Measurements from ENCODE around the gene FOCAD.

The FOCAD gene

DNA sequence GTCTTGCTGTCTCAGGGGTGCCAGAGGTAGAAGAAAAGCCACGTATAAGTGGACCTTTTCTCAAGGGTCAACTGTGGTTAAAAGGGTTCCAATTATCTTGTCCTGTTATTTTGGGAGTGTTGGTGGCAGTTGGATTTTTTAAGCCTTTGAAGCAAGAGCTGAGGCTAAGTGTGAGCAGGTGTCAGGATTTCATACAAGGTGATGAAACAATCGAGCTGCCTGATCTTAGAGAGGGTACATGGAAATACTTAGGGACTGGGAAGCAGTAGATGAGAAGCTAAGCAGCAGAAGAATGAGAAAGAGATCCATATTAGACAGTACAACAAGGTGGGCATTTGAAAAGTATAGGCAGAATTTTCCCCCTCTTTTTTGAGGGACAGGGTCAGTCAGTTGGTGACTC lies 23.6 kb downstream of the FOCAD start:
- H3K27ac ChIP-seq: no peak overlapping the region
- no peak overlapping the region for H3K4me3 ChIP-seq
- no peak overlapping the region for H3K9ac ChIP-seq (ENCODE audit: insufficient read length)
- H3K36me3 ChIP-seq (ENCODE audit: insufficient read depth, low read length): no peaks in the 10 kb centered on the region
- no peak for DNase-seq (ENCODE audit: low read depth, low spot score)
- H3K9me3 ChIP-seq (ENCODE audit: low read depth, low read length): no peaks in the 10 kb centered on the region
- TF ChIP-seq EZH2 (IDR thresholded peaks at IDR 0.05): no peak
- no peak for TF ChIP-seq FOXP2 (optimal IDR thresholded peaks at IDR 0.05; ENCODE audit: control extremely low read depth, extremely low read length, insufficient read depth)
- TF ChIP-seq POLR2AphosphoS5 (IDR thresholded peaks at IDR 0.05; ENCODE audit: borderline replicate concordance, low read depth, low read length): no peak

DNA sequence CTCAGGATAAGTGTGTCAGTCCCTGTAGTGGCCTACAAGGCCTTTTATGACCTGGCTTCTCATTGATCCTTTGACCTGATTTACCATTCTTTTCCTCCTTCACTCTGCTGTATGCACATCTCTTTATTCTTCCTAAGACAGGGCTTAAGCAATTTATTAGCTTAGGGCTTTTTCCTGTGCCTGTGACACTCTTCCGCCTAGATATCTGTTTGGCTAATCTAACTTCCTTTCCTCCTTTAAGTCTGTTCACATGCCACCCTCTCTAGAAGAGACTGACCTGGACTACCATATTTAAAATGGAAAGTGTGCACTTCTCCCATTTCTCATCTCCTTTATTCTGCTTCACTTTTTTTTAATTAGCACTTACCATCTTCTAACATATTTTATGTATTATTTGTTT lies 29.1 kb downstream of the FOCAD start:
- Histone ChIP-seq H3K27ac (peak overlapping the region; percentile 97), H3K4me3 (peak overlapping the region; percentile 34; the same call in 1 of the 2 replicates), H3K9me3 (ENCODE audit: low read depth, low read length) (no peaks in the 10 kb centered on the region), H3K36me3 (ENCODE audit: insufficient read depth, low read length) (peaks cover 4% of the 10 kb centered on the region; the same call in 1 of the 2 replicates), H3K9ac (ENCODE audit: insufficient read length) (peak overlapping the region; percentile 21)
- DNase-seq (ENCODE audit: low read depth, low spot score): peak; percentile 60
- TF ChIP-seq FOXP2 (optimal IDR thresholded peaks at IDR 0.05; ENCODE audit: control extremely low read depth, extremely low read length, insufficient read depth) (no peak), EZH2 (IDR thresholded peaks at IDR 0.05) (no peak), POLR2AphosphoS5 (IDR thresholded peaks at IDR 0.05; ENCODE audit: borderline replicate concordance, low read depth, low read length) (no peak)

DNA sequence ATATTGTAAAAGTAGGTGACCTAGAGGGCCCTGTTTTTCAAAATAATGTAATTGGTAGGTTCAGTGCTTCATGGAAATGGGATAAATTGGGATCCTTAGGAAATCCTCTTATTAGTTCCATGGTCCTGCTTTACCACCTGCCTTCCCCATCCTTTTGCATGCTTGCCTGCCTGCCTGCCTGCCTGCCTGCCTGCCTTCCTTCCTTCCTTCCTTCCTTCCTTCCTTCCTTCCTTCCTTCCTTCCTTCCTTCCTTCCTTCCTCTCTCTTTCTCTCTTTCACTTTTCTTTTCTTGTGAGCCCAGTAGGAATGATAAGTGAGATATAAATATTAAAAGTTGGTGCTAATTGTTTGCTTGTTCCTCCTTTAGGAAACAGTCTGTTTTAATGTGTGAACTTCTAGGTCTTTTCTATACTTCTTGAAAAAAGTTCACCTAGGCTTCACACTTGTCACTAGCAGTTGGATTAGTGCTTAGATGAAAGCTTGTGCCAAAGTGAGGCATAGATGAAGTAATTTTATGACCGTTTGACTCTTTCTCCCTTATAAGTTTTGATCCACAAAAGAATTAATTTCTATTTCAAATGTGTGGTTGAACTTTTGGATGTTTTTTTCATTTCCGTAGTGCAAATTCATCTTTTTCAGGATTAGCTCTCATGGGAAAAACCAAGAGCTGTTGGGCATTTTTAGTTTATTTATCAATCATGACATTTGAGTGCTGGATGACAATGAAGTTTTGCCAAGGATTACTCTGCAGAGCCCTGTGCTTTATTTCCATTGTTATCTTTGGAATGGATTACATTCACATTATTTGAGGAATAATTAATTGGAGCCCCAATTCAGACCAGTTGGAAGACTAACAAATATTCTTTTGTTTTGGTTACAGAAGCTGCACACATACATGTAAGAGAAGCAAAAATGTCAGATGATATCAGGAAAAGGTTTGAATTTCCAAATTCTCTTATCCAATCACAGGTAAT lies 30.7 kb downstream of the FOCAD start:
- Histone ChIP-seq H3K4me3 (peak overlapping the region; percentile 65), H3K9me3 (ENCODE audit: low read depth, low read length) (no peaks in the 10 kb centered on the region), H3K27ac (peak overlapping the region; percentile 97), H3K9ac (ENCODE audit: insufficient read length) (peak overlapping the region; percentile 49), H3K36me3 (ENCODE audit: insufficient read depth, low read length) (peaks cover 4% of the 10 kb centered on the region; the same call in 1 of the 2 replicates)
- TF ChIP-seq EZH2 (IDR thresholded peaks at IDR 0.05) (no peak), POLR2AphosphoS5 (IDR thresholded peaks at IDR 0.05; ENCODE audit: borderline replicate concordance, low read depth, low read length) (0 out of 2 replicates have a peak, but pooled peaks have one; percentile 37)
- DNase-seq (ENCODE audit: low read depth, low spot score): peak; percentile 86

DNA sequence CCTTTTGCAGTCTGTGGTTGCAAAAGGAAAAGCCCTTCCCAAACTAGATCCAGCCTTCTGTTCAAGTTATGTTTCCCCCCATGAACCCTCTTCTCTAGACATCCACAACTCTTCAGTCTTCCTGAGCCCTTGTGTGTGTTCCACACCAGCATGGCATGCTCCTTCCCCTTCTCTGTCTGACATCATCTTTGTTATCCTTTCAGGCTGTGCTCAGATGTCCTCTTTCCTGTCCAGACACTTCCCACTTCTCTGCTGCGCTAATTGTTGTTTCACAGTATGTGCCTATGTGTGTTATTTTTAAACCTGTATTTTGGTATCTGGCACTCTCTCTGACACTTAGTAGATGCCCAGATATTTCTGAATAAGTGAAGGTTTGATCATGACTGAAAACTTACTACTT lies 38.2 kb downstream of the FOCAD start:
- TF ChIP-seq EZH2 (IDR thresholded peaks at IDR 0.05) (no peak), FOXP2 (optimal IDR thresholded peaks at IDR 0.05; ENCODE audit: control extremely low read depth, extremely low read length, insufficient read depth) (no peak), POLR2AphosphoS5 (IDR thresholded peaks at IDR 0.05; ENCODE audit: borderline replicate concordance, low read depth, low read length) (no peak)

DNA sequence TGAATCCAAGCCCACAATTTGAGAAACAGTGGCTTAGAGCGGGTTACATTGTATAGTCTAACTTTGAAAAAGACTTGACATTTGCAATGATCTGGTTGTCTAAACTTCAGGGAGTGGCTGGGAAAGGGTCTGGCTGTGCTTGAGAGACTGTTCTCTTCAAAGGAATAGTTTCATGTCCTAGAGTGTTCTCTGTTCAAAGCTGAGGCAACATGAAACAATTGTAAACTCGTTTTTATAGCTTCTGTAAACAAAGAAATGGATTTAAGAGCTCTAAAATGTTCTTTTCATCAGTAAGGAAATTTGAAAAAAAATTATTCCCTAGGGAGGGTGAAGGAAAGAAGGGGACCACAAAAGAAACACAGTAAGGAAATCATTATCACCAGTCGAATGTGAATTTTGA lies 41.6 kb downstream of the FOCAD start:
- Histone ChIP-seq H3K4me3 (no peak overlapping the region), H3K27ac (0 out of 2 replicates have a peak overlapping the region, but pooled peaks have one; percentile 39), H3K9me3 (ENCODE audit: low read depth, low read length) (no peaks in the 10 kb centered on the region), H3K9ac (ENCODE audit: insufficient read length) (no peak overlapping the region), H3K36me3 (ENCODE audit: insufficient read depth, low read length) (peaks cover 17% of the 10 kb centered on the region)
- no peak for DNase-seq (ENCODE audit: low read depth, low spot score)
- TF ChIP-seq EZH2 (IDR thresholded peaks at IDR 0.05) (no peak), FOXP2 (optimal IDR thresholded peaks at IDR 0.05; ENCODE audit: control extremely low read depth, extremely low read length, insufficient read depth) (no peak), POLR2AphosphoS5 (IDR thresholded peaks at IDR 0.05; ENCODE audit: borderline replicate concordance, low read depth, low read length) (no peak)

More for the DNA sequence above, 38.2 kb downstream of the FOCAD start:
- Histone ChIP-seq H3K36me3 (ENCODE audit: insufficient read depth, low read length) (peaks cover 28% of the 10 kb centered on the region), H3K27ac (no peak overlapping the region), H3K4me3 (no peak overlapping the region), H3K9me3 (ENCODE audit: low read depth, low read length) (no peaks in the 10 kb centered on the region), H3K9ac (ENCODE audit: insufficient read length) (no peak overlapping the region)
- no peak for DNase-seq (ENCODE audit: low read depth, low spot score)

DNA sequence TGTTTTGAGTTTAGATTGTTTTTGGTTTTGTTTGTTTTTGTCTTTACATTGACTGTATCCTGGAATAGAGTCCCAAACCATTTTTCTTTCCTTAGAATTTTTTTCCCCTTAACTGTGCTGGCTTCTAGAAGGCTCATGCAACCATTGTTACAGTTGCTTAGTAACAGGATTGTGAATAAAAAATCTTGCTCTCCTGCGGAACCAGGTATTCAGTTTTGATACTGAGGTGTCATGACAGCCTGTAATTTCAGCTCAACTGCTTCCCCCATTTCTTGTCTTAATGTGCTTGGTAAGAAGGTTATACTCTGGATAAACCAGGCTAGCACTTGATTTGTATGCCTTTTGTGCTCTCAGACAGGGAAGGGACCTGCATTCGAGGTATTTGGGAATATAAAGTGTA lies 42.1 kb downstream of the FOCAD start:
- Histone ChIP-seq H3K9me3 (ENCODE audit: low read depth, low read length) (no peaks in the 10 kb centered on the region), H3K4me3 (no peak overlapping the region), H3K36me3 (ENCODE audit: insufficient read depth, low read length) (peaks cover 13% of the 10 kb centered on the region), H3K27ac (peak overlapping the region; percentile 39; the same call in 1 of the 2 replicates), H3K9ac (ENCODE audit: insufficient read length) (no peak overlapping the region)
- DNase-seq (ENCODE audit: low read depth, low spot score): no peak
- TF ChIP-seq POLR2AphosphoS5 (IDR thresholded peaks at IDR 0.05; ENCODE audit: borderline replicate concordance, low read depth, low read length) (no peak), EZH2 (IDR thresholded peaks at IDR 0.05) (no peak), FOXP2 (optimal IDR thresholded peaks at IDR 0.05; ENCODE audit: control extremely low read depth, extremely low read length, insufficient read depth) (no peak)

DNA sequence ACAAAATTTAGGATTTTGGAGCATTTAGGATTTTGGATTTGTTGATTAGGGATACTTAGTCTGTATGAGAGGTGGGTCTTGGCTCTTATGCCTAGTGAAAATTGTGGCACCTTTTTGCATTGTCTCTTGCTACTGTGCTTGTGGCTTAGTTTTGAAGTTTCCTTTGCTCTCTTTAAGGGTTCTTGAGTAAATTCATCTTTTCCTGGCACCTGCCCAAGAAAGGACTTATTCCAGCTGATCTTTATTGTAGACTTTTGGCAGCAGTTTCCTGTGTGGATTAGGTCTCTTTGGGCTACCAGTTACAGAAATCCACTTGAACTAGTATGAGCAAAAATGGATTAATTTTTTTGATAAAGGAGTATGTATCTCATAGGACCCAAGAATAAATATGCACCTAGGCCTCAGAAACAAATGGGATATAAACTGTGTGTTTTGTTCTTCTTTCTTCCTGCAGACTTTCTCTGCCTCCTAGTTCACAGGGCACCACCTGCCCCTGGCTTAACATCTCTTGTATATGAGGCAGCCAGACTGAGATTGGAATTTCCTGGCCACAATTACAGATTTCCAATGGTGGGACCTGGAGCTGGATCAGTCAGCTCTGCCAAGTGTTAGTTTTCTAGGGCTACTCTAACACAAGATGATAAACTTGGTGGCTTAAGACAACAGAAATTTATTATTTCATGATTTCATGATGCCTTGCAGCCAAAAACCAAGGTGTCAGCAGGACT lies 44.6 kb downstream of the FOCAD start:
- Histone ChIP-seq H3K36me3 (ENCODE audit: insufficient read depth, low read length) (peaks cover 4% of the 10 kb centered on the region; the same call in 1 of the 2 replicates), H3K4me3 (peak overlapping the region; percentile 11), H3K27ac (peak overlapping the region; percentile 60), H3K9ac (ENCODE audit: insufficient read length) (no peak overlapping the region), H3K9me3 (ENCODE audit: low read depth, low read length) (no peaks in the 10 kb centered on the region)
- TF ChIP-seq EZH2 (IDR thresholded peaks at IDR 0.05) (no peak), FOXP2 (optimal IDR thresholded peaks at IDR 0.05; ENCODE audit: control extremely low read depth, extremely low read length, insufficient read depth) (no peak), POLR2AphosphoS5 (IDR thresholded peaks at IDR 0.05; ENCODE audit: borderline replicate concordance, low read depth, low read length) (no peak)
- DNase-seq (ENCODE audit: low read depth, low spot score): peak; percentile 89

DNA sequence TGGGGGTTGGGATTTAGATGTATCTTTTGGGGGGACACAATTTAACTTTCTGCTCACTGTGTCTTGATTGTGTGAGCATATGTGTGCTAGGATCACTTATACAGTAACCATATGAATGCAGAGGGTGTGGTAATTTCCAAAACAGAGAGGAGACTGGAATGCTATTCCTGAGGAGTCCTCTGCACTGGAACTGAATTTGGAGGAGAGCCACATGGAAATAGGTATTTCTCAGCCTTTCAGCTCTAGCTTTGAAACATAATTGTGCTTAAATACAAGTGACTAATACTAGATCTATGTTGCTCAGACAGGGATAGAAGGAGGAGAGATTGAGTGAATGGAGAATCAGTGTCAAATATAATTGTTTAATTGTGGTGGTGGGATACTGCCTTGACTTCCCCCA lies 45.5 kb downstream of the FOCAD start:
- Histone ChIP-seq H3K36me3 (ENCODE audit: insufficient read depth, low read length) (no peaks in the 10 kb centered on the region), H3K4me3 (no peak overlapping the region), H3K9ac (ENCODE audit: insufficient read length) (no peak overlapping the region), H3K9me3 (ENCODE audit: low read depth, low read length) (no peaks in the 10 kb centered on the region), H3K27ac (no peak overlapping the region)
- no peak for DNase-seq (ENCODE audit: low read depth, low spot score)
- no peak for TF ChIP-seq FOXP2 (optimal IDR thresholded peaks at IDR 0.05; ENCODE audit: control extremely low read depth, extremely low read length, insufficient read depth)
